Fibroblast of lung (primary cell): ENCODE data around the gene MAPK6. TPM values are rescaled to one million over a fixed set of nuclear protein-coding genes. Genes with fewer than 3 reads are reported as not detected.

ENCODE experiments used
- DNase-seq, 2 donors: peaks; one replicate each; pipeline versions ENCODE4 v3.0.0 to v3.0.0-alpha.2; 2010; ENCODE audit warnings: low read depth in 2 of 2
- H2AFZ ChIP-seq: 2 replicates; pipeline ENCODE4 v1.5.1; 2012; ENCODE audit warnings: low read length, control low read depth, inconsistent platforms
- H3K27ac ChIP-seq: 2 replicates; pipeline ENCODE4 v1.5.1; 2011; ENCODE audit warnings: low read length, control low read depth; ENCODE audit not compliant: insufficient read depth
- H3K27me3 ChIP-seq: 2 replicates; pipeline ENCODE4 v1.5.1; 2011; ENCODE audit warnings: mild to moderate bottlenecking, low read length; ENCODE audit not compliant: control insufficient read depth, insufficient read depth
- H3K36me3 ChIP-seq: 2 replicates; pipeline ENCODE4 v1.5.1; 2011; ENCODE audit warnings: low read length; ENCODE audit not compliant: control insufficient read depth, insufficient read depth
- H3K4me1 ChIP-seq: 2 replicates; pipeline ENCODE4 v1.5.1; 2011; ENCODE audit warnings: low read length; ENCODE audit not compliant: control insufficient read depth, insufficient read depth; ENCODE audit errors: extremely low read depth
- H3K4me2 ChIP-seq: 2 replicates; pipeline ENCODE4 v1.5.1; 2011; ENCODE audit warnings: low read length, control low read depth; ENCODE audit not compliant: insufficient read depth; ENCODE audit errors: extremely low read depth
- H3K4me3 ChIP-seq, 4 experiments: fragments of 200-600 bp in 1 of 4; sonication (generic) in 1 of 4; replicated peaks in 1 of 4; 2 replicates each; pipeline ENCODE4 v1.5.1; 2011 to 2016; ENCODE audit warnings: low read length in 4 of 4, low read depth in 3 of 4, mild to moderate bottlenecking in 3 of 4, control low read depth in 2 of 4, inconsistent platforms in 1 of 4, mixed read lengths in 1 of 4; ENCODE audit not compliant: insufficient read depth in 1 of 4; ENCODE audit errors: control extremely low read depth in 1 of 4
- H3K79me2 ChIP-seq: 2 replicates; pipeline ENCODE4 v1.5.1; 2012; ENCODE audit warnings: mild to moderate bottlenecking, low read length, inconsistent platforms; ENCODE audit not compliant: control insufficient read depth, insufficient read depth
- H3K9ac ChIP-seq: 2 replicates; pipeline ENCODE4 v1.5.1; 2011; ENCODE audit warnings: mild to moderate bottlenecking, low read length, control low read depth; ENCODE audit not compliant: insufficient read depth
- H3K9me3 ChIP-seq: 2 replicates; pipeline ENCODE4 v1.5.1; 2012; ENCODE audit warnings: low read depth, low read length; ENCODE audit not compliant: control insufficient read depth, insufficient read depth
- H4K20me1 ChIP-seq: 2 replicates; pipeline ENCODE4 v1.5.1; 2011; ENCODE audit warnings: low read length; ENCODE audit not compliant: control insufficient read depth, insufficient read depth; ENCODE audit errors: extremely low read depth
- EZH2 ChIP-seq: IDR thresholded peaks from 2 replicates; pipeline ENCODE4 v1.5.1; 2012; ENCODE audit warnings: low read length, control low read depth, mild to moderate bottlenecking; ENCODE audit errors: missing control alignments
- polyA plus RNA-seq, 2 donors: library from polyadenylated mRNA; depleted of rRNA in 1 of 2; stranded (reverse) in 1 of 2; unstranded in 1 of 2; fragments of >200 nt; gene quantifications; 2 replicates each; pipeline ENCODE4 v1.2.1, GENCODE V29; 2011 to 2012; ENCODE audit warnings: missing spikeins in 1 of 2
- total RNA-seq: library from RNA; depleted of rRNA; stranded (reverse); fragments of >200 nt; gene quantifications from 2 replicates; pipeline ENCODE4 v1.2.1, GENCODE V29; 2014
- TF ChIP-seq, protein P1 (sequence below), 2 donors: IDR thresholded peaks in 1 of 2; conservative IDR thresholded peaks in 1 of 2; 1 replicate in 1 of 2; 2 replicates in 1 of 2; pipeline ENCODE4 v1.5.1; 2011 to 2012; ENCODE audit warnings: low read length in 2 of 2, control low read depth in 1 of 2, inconsistent platforms in 1 of 2, low read depth in 1 of 2, mild to moderate bottlenecking in 1 of 2

MAPK6 gene
- total and polyA plus RNA-seq, 2 donors (not counting 1 experiment from before 2014, with no cell fraction given), result 45.5 to 62.1 TPM

DNA sequence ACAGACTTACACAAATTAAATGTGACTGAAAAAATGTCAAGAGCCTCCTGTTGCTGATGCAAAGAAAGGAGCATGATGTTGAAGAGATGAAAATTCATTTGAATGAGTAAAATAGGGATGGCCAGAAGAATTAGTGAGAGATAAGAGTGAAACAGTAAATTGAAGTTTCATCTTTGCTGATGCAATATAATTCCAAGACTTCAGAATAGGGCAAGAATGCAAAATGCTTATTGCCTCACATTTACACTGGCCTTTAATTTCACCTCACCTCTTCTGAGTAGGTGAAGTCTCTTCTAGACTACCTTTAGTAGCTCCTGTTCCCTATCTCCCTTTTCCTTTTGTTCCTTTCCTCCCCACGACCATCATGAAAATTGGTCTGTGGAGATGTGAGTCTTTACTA, 15.3 kb upstream of the MAPK6 start:
- DNase-seq, result no peak
- H3K9me3 ChIP-seq, result no peaks in the 10 kb centered on the region
- H3K4me3 ChIP-seq, result no peak overlapping the region
- no peak overlapping the region for H3K4me2 ChIP-seq
- TF ChIP-seq, protein P1, sequence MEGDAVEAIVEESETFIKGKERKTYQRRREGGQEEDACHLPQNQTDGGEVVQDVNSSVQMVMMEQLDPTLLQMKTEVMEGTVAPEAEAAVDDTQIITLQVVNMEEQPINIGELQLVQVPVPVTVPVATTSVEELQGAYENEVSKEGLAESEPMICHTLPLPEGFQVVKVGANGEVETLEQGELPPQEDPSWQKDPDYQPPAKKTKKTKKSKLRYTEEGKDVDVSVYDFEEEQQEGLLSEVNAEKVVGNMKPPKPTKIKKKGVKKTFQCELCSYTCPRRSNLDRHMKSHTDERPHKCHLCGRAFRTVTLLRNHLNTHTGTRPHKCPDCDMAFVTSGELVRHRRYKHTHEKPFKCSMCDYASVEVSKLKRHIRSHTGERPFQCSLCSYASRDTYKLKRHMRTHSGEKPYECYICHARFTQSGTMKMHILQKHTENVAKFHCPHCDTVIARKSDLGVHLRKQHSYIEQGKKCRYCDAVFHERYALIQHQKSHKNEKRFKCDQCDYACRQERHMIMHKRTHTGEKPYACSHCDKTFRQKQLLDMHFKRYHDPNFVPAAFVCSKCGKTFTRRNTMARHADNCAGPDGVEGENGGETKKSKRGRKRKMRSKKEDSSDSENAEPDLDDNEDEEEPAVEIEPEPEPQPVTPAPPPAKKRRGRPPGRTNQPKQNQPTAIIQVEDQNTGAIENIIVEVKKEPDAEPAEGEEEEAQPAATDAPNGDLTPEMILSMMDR (conservative IDR thresholded peaks at IDR 0.05 in 1 of 2, IDR thresholded peaks at IDR 0.05 in 1 of 2; ENCODE audit: low read depth in 1 of 2, low read length in 2 of 2), result no peak
- TF ChIP-seq EZH2, result no peak
- H3K27ac ChIP-seq, result no peak overlapping the region
- H3K79me2 ChIP-seq, result no peaks in the 10 kb centered on the region
- peaks cover 3% of the 10 kb centered on the region for H3K27me3 ChIP-seq
- no peaks in the 10 kb centered on the region for H3K36me3 ChIP-seq
- no peaks in the 10 kb centered on the region for H3K4me1 ChIP-seq
- no peak overlapping the region for H3K9ac ChIP-seq
- H2AFZ ChIP-seq, result no peak overlapping the region
- no peaks in the 10 kb centered on the region for H4K20me1 ChIP-seq

DNA sequence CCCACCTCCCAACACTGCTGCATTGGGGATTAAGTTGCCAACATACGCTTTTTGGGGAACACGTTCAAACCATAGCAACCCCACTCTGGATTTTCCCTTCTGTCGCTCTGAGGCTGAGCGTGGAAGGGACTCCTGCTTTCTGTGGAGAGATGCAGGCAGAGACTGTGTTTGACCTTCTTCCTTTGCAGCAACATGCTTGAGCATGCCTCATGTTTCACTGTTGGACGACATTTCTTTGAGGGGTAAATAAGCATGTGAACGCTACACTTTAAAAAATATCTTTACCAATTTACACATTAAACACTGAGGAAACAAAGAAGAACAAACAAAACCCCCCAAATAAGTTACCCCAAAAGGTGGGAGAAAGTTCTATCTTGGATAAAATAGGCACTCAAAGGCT, 14.2 kb upstream of the MAPK6 start:
- no peak for DNase-seq
- TF ChIP-seq, protein P1 (conservative IDR thresholded peaks at IDR 0.05 in 1 of 2, IDR thresholded peaks at IDR 0.05 in 1 of 2; ENCODE audit: low read depth in 1 of 2, low read length in 2 of 2), result no peak
- TF ChIP-seq EZH2, result no peak
- H2AFZ ChIP-seq, result no peak overlapping the region

GRCh38 chr15:52005748-52006701, 13.0 kb upstream of the MAPK6 start:
- Histone ChIP-seq H3K79me2 (no peaks in the 10 kb centered on the region), H3K9me3 (no peaks in the 10 kb centered on the region), H3K36me3 (no peaks in the 10 kb centered on the region), H3K27ac (no peak overlapping the region), H4K20me1 (no peaks in the 10 kb centered on the region), H3K27me3 (peaks cover 3% of the 10 kb centered on the region), H2AFZ (no peak overlapping the region), H3K4me3 (no peak overlapping the region), H3K9ac (no peak overlapping the region), H3K4me2 (no peak overlapping the region), H3K4me1 (peaks cover 1% of the 10 kb centered on the region)
- DNase-seq, result peak; percentile 27 to 83
- TF ChIP-seq, protein P1 (conservative IDR thresholded peaks at IDR 0.05 in 1 of 2, IDR thresholded peaks at IDR 0.05 in 1 of 2; ENCODE audit: low read depth in 1 of 2, low read length in 2 of 2), result no peak
- no peak for TF ChIP-seq EZH2

More for the DNA sequence above, 14.2 kb upstream of the MAPK6 start:
- Histone ChIP-seq H4K20me1 (no peaks in the 10 kb centered on the region), H3K27me3 (peaks cover 3% of the 10 kb centered on the region), H3K79me2 (no peaks in the 10 kb centered on the region), H3K9me3 (no peaks in the 10 kb centered on the region), H3K36me3 (no peaks in the 10 kb centered on the region), H3K4me1 (no peaks in the 10 kb centered on the region), H3K4me2 (no peak overlapping the region), H3K27ac (no peak overlapping the region), H3K9ac (no peak overlapping the region), H3K4me3 (no peak overlapping the region)
